T-helper 9 cell (primary cell): Measurements from ENCODE around the gene KRTAP5-5.
"Not testable (repeated sequence)": the region's sequence is repeated elsewhere in the genome, so short reads cannot be mapped to it uniquely, and the experiment has no call there.

Source experiments
- DNase-seq: peaks from one replicate; pipeline ENCODE4 v3.0.0-alpha.2; 2020

The KRTAP5-5 gene

GRCh38 chr11:1656670-1657069, 27.1 kb downstream of the KRTAP5-5 start:
- DNase-seq = no peak

- DNase-seq = no peak
Measured at GRCh38 chr11:1659506-1659905, 29.9 kb downstream of the KRTAP5-5 start.

- no peak for DNase-seq
Measured at GRCh38 chr11:1660111-1660867, 30.7 kb downstream of the KRTAP5-5 start.

- DNase-seq = not testable (repeated sequence)
Measured at GRCh38 chr11:1661454-1662269, 32.1 kb downstream of the KRTAP5-5 start.

GRCh38 chr11:1662699-1663283, 33.2 kb downstream of the KRTAP5-5 start:
- not testable (repeated sequence) for DNase-seq

- no peak for DNase-seq
Measured at GRCh38 chr11:1665313-1665712, 35.7 kb downstream of the KRTAP5-5 start.

- DNase-seq = no peak
Measured at GRCh38 chr11:1667121-1667850, 37.7 kb downstream of the KRTAP5-5 start.

GRCh38 chr11:1667906-1668305, 38.3 kb downstream of the KRTAP5-5 start:
- DNase-seq = no peak

GRCh38 chr11:1668911-1669473, 39.4 kb downstream of the KRTAP5-5 start:
- DNase-seq = no peak

- no peak for DNase-seq
Measured at GRCh38 chr11:1669546-1670218, 40.1 kb downstream of the KRTAP5-5 start.

GRCh38 chr11:1670457-1670856, 40.9 kb downstream of the KRTAP5-5 start:
- DNase-seq = not testable (repeated sequence)

GRCh38 chr11:1670905-1671371, 41.4 kb downstream of the KRTAP5-5 start:
- no peak for DNase-seq

GRCh38 chr11:1671658-1672057, 42.1 kb downstream of the KRTAP5-5 start:
- DNase-seq = no peak

- DNase-seq = no peak
Measured at GRCh38 chr11:1672613-1673350, 43.2 kb downstream of the KRTAP5-5 start.

GRCh38 chr11:1673446-1674172, 44.0 kb downstream of the KRTAP5-5 start:
- DNase-seq = no peak

GRCh38 chr11:1674173-1675131, 44.9 kb downstream of the KRTAP5-5 start:
- no peak for DNase-seq

- no peak for DNase-seq
Measured at GRCh38 chr11:1675536-1676228, 46.1 kb downstream of the KRTAP5-5 start.

- no peak for DNase-seq
Measured at GRCh38 chr11:1676229-1676740, 46.7 kb downstream of the KRTAP5-5 start.
